ENCODE measurements around the gene LRRC59.
"Not testable (repeated sequence)": the region's sequence is repeated elsewhere in the genome, so short reads cannot be mapped to it uniquely, and the experiment has no call there.

The LRRC59 gene

DNA sequence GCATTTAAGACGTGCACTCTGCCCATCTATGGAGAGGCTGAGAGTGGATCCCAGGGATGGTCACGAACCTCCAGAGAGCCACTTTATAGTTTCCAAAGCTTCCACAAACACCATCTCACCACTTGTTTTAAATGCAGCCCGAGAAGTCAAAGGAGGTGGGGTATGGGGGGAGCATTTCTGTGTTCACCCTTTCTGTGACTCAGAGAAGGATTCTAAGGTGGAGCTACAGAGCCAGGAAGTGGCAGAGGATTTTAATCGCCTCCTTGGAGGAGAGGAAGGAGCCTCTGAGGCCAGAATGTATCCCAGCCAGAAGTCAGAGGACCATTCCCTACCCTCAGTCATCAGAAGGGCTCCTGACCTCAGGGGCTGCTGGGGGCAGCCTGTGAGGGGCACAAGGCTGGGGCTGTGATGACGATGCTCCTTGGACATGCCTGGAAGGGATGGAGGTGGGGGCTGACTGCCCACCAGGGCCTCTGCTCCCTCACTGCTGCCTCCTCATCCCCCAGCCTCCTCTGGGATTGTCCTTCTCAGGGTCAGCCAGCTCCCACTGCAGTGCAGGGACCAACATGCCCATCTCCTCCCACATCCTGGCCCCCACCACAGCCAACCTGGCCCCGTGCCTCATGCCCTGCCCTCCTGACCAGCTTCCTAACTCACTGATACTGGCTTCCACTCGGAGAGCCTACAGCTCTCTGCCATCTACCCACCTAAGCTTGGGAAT, 48.6 kb downstream of the LRRC59 start:
- FAIRE-seq = no peak
- DNase-seq (ENCODE audit: insufficient read length, low spot score) = peak; percentile 51

DNA sequence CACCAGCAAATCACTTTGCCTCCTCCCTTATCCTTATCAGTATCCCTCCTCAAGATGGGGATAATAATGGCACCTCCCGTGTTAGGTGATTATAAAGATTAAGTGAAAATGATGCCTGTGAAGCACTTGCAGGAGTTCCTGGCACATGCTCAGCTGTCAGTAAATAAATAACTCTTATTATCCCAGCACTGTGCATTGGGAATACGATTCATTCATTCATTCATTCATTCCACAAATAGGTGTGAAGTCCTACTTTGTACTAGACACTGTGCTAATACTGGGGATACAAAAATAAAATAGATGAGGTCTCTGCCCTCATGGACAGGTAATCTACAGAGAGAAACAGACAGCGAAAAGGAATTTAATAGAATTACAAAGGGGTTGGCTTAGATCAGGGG, 49.4 kb downstream of the LRRC59 start:
- no peak for FAIRE-seq
- DNase-seq (ENCODE audit: insufficient read length, low spot score) = no peak

DNA sequence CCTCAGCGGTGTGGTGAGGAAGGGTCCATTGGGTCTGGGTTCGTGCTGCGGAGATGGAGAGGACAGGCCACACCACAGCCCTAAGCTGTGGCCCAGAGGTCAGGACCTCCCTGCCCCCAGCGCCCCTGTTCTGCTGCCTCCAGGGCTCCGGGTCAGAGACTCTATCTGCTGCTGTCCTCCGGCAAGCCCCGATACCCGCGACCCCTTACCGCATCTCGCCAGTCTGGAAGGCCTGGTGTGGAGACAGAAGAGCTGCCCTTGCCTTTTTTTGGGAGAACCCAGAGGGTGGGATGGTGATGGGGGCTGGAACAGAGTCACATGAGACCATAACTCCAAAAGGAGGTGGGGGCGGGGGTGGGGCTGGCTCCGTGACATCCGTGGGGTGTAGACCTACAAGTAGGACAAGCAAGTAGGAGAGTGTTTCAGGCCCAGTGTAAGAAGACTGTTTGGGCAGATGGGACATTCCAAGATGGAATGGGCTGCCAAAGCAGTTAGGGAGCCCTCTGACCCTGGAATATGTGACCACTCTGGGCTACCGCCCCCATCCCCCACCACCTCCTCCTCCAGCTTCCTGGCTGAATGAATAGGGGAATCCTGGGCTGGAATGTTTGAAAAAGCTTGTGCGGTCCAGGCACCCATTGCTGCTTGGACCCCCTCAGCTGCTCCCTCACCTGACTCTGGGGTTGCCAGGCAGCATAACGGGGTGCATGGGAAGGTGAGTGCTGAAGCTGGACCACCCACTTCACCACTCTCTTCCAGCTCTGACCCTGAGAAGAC, 50.0 kb downstream of the LRRC59 start:
- no peak for DNase-seq (ENCODE audit: insufficient read length, low spot score)

DNA sequence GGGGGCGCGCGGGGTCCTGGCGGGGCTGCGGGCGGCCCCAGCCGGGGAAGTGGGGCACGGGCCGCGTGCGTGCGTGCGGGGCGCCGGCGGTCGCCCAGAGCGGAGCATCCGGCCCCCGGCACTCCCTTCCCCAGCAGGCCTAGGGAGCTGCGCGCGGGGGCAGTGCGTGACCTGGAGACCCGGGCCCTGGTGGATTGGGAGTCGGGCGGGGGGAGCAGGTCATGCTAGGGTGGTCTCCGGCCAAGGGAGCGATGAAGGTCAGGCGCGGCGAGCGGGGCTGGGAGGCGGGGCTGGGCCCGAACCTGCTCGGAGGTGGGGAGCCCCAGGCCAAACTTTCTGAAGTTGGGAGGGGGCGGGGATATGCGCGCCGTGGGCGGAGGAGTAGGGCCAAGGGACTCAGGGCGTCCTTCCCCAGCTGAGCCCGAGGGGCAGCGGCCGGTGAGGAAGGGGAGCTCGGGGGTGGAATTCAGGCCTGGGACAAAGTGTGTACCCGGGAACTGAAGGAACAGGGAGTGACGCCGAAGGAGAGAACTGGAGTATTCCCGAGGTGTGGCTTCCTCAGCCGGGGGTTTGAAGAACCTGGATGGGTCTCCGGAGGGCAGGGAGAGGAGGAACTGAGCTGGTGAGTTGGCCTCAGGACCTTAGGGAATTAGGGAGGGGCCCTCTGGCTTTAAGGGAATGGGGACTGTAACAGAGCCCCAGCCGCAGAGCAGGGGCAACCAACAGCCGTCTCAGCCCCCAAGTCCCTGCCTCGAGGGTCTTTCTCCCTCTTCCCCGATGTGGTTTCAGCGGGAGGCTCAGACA, 50.8 kb downstream of the LRRC59 start:
- DNase-seq (ENCODE audit: insufficient read length, low spot score) = peak; percentile 53
- FAIRE-seq = no peak

More for the DNA sequence above, 50.0 kb downstream of the LRRC59 start:
- FAIRE-seq = no peak

DNA sequence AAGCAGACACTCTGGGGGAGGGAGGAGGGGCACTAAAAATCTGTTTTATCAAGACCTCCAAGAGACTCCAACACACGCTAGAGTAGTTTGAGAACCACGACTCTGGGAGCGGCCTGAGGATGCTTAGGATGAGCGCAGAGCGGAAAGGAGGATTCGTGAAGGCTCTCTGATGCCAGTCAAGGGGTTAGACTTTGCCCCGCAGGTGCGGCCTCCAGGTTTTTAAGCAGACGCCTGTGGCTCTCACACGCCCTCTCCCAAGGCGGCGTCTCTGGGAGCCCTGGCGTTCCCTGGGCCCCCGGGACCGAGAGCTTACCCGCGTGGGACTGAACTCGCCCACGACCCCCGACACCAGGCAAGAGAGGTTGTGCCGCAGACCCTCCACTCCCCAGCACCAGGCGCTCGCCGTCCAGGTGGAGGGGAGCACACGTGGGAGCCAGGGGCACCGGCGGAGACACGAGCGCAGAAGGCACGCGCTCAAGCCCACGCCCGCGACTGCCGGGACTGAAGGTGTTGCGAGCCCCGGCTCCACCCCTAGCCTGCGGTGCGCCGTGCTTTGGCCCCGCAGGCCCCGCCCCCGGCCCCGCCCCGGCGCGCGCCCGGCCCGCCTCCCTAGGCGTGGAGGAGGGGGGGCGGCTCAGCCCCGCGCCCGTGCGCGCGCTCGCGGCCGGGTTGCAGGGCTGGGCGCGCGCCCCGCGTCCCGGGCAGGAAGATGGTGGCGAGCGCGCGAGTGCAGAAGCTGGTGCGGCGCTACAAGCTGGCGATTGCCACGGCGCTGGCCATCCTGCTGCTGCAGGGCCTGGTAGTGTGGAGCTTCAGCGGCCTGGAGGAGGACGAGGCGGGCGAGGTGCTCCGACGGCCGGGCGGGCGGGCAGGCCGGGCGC, 51.7 kb downstream of the LRRC59 start, which contains the start of gene XYLT2:
Gene XYLT2, plus strand, starts transcription at position 695 of the 881 bp plus-strand sequence. Its CDS starts 15 bp downstream, at position 710.
- peak; percentile 96 for DNase-seq (ENCODE audit: insufficient read length, low spot score)

DNA sequence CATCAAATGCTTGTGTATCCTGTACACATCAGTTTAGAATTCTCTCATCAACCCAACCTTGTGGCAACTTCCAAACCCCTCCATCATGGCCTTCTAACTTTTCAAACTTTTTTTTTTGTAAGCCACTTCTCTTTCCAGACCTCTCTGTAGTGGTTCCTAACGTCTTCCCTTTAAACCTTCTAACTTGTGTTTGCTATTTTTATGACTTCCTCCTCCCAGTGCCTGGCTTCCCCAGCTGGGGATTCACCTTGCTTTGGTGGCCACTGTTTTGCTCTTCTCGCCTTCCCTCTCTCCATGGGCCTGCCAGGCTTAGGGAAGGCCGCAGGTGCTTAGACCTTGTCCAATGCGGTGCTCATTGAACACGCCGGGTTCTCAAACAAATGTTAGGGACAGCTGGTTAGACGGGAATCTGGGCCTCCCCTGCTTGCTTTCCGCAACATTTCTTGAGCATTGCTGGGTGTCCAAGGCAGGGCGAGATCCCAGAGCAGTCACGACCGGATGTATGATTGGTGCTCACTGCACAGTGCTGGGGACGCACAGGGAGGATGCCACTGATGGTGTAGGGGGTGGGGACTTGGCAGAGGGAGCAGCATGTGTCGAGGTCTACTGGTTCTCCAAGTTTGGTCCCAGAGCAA, 52.5 kb downstream of the LRRC59 start:
- DNase-seq (ENCODE audit: insufficient read length, low spot score) (no peak), FAIRE-seq (peak; percentile 36)

More for the DNA sequence above, 51.7 kb downstream of the LRRC59 start, which contains the start of gene XYLT2:
- FAIRE-seq = peak; percentile 94

DNA sequence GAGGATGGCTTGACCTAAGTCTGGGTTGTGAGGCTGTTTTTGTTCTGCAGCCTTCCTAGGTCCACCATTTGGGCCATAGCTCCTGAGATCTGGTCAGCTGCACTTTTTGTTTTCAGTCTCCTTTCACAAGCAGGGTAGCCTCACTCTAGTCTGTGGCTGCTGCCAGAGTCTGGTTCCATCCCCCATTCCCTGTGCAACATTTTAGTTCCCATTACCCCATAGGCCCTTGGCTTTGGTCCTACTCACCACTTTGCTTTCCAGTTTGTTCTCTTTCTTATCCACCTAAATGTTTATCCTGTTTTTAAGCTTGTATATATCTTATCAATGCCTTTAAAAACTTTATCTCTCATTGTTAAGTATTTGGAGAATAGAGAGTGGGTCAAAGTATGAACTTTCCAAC, 57.9 kb downstream of the LRRC59 start:
- DNase-seq (ENCODE audit: insufficient read length, low spot score) = no peak

DNA sequence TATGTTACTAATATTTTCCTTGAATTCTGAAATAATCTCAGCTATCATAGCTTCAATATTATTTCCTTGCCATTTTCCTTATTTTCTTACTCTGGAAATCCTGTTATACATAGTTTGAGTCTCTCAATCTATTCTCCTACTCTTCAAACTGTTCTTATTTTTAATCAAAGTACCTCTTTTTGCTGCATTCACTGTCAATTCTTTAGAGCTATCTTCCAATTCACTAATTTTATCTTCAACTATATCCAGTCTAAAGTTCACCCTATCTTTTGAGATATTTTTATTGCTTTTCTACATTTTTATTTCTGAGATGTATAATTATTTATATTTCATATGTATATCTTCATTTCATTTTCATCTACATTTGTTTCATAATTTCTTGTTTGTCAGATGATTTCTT, 58.7 kb downstream of the LRRC59 start:
- FAIRE-seq = no peak
- DNase-seq (ENCODE audit: insufficient read length, low spot score) = no peak

More for the DNA sequence above, 57.9 kb downstream of the LRRC59 start:
- FAIRE-seq = no peak

DNA sequence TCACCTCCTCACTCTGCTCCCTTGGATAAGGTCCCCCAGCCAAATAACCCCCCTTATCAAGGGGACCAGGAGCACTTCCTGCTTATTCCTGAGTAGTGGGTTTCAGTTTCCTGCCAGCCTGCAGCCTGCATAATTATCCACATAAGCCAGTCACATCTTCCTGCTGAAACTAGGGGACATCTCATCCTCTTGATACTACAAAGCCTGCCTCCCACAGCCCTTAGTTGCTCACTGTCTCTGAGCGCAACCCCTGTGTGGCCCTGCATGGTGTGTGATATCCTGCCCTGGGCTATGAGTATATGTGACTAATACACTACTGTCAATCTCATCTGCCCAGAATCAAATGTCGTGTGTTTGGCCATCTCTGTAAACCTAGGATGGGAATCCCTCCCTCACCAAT, 59.4 kb downstream of the LRRC59 start:
- no peak for DNase-seq (ENCODE audit: insufficient read length, low spot score)
- peak; percentile 49 for FAIRE-seq

DNA sequence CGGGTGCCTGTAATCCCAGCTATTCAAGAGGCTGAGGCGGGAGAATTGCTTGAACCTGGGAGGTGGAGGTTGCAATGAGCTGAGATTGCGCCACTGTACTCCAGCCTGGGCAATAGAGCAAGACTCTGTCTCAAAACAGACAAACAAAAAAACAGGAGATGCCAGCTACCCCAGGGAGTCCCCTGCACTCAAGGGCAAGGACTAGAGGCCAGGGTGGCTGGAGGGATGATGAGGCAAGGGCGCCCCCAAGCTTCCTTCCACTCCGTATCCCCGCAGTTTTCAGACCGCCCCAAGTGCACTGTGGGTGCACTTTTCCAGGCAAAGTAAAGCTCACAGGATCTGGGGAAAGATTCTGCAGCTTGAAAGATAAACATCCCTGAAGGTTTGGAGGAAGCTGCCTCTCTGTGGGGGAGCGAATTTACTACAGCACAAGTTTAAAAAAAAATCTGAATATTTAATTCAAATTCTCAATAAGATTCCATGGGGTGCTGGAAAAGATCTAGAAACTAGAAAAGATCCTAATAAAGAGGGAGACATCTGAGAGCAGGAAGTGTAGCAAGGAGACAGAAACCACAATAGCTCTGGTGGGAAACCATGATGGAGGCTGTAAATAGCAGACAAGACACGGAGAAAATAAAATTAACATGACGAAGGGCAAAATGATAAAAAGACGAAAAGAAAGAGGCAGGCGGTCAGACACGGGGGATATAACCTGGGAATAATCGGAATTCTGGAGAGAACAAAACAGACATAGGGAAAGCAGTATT, 63.8 kb downstream of the LRRC59 start:
- FAIRE-seq = peak; percentile 65
- not testable (repeated sequence) for DNase-seq (ENCODE audit: insufficient read length, low spot score)

DNA sequence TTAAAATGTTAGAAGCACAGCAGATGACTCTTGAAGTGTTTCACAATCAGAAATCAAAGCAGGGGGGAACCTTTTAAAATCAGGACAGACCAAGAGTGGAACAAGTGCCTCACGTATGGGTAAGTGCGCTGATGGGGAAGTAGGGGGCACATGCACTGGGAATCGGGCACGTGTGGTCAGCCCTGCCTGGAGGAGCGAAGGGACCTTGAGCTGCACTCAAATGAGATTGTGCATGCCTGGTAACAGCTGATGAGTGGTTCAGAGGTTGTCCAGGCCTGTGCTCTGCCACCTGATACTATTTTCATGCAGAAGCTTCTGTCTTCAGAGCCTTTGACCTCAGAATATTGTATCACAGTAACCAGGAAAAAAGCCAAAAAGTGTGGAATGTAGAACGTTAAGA, 65.1 kb downstream of the LRRC59 start:
- no peak for DNase-seq (ENCODE audit: insufficient read length, low spot score)
- no peak for FAIRE-seq
